Activated CD8-positive, alpha-beta memory T cell treated with anti-CD3 and anti-CD28 coated beads for 1 hour (primary cell): Measurements from ENCODE around the gene CPPED1.

ENCODE experiments used
- DNase-seq, 2 donors: peaks; one replicate each; pipeline ENCODE4 v3.0.0-alpha.2; 2020; ENCODE audit warnings: low read depth in 1 of 2; ENCODE audit errors: extremely low read depth in 1 of 2

The CPPED1 gene

DNA sequence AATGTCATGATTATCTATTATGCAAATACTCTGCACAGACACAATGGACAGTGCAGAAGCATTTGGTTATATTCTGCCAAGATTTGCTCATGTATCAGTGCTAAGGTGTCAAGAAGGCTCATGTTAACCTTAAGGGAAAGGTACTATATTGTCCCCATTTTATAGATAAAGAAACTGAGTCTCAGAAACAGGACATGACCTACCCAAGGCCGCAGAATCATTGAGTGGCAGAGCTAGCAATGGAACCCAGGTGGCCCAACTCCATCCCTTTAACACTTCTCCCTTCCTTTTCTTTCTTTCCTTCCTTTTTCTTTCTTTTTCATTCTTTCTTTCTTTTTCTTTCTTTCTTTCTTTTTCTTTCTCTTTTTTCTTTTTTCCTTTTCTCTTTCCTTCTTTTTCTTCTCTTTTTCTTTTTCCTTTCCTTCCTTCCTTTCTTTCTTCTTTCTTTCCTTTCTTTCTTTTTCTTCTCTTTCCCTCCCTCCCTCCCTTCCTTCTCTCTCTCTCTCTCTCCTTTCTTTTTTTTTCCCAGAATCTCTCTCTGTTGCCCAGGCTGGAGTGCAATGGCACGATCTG is 149.8 kb downstream of the CPPED1 start:
- DNase-seq = no peak

DNA sequence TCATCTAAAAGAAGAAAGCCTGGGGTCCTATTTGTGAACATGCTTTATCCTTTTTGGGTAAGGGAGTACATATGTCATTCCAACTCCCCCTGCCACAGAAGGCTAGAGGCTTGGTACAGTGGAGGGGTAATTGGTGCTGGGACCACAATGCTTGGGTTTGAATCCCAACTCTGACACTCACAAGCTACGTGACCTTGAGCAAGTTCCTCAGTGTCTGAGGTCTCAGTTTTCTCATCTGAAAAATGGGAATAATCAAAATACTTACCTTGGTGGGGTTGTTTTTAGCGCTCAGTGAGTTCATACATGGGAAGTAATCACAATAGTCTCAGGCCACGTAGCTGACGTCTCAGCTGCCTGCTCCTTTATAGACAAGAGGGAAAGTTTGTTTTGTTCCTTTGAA is 150.8 kb downstream of the CPPED1 start:
- DNase-seq = no peak

DNA sequence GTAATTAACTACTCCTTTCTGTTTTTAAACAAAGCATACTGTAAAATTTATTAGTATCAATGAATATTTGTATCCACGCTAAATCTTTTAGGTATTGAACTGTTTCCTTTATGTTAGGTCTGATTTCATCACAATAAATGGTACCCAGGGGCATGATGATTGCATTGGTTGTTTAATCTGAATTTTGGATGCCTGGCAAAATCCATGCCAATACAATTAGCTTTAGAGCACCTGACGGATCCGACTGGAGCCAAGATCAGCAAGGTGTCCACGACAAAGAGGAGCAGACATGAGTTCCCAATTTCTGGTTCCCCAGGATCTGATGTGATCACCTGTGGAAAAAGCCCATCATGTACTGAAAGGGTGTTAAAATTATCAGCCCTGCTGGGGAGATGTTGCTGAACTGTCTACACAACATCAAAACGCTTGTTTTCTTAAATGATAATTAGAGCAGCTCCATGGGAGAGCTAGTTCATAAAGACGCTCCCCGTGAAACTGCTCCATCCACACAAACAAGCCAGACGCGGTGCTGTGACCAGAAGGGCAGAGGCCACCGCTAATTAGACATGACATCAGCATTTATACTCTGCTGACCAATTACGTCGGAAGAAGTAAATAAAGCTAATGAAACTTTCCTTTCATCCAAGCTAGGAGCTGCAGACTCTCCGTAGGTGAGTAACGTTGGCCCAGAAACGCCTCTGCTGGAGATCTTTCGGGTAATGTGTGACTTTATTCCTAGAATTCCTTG is 151.7 kb downstream of the CPPED1 start:
- no peak for DNase-seq

DNA sequence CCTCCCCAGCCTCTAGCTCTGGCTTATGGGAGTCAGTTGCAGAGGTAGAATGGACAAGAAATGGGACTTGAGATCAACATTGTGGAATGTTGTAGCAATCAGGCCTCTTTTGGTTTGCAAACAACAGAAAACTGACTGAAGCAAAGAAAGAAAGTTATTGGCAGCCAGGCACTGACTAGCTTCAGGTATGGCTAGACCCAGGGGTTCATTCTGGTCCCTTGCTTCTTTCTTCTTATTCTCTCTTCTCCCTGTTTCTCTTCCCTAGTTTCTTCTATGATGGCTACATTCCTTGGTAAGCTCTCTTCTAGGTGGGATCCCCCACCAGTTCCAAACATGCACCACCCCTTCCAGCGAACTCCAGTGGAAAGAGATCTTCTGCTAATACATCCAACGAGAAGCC is 154.3 kb downstream of the CPPED1 start:
- DNase-seq = no peak

DNA sequence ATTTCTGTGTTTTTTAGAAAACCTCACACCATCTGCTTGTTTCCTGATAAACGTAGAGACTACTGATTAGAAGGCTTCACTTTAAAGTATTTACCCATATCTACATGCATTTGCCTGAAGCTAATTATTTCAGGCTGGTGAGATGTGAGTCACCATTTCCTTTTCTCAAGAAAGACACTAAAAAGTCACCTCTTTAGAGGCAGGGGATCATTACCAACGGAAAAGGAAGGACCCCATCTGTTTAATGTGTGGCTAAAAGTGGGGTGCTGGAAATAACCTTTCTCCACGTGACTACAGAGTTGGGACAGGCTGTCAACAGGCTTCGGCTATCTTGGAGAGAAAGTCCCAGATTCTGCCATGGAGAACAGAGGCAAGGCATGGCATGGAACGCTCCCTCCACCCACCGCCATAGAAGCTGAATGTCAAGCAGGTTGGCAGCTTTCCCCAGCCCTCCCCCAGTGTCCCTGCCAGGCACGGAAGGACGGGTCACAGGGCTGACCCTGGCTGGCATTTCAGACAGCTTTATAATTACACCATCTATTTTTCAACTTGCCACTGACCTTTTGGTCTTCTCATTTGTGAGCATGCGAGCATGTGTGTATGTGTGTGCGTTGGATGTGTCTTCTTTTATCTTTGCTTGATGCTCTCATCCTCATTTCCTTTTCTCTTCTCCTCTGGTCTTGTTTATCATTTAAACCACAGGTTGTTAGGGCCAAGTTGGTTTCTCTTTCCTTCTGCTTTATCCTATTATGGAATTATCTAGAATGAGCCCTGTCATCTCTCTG is 157.0 kb downstream of the CPPED1 start:
- DNase-seq = no peak

DNA sequence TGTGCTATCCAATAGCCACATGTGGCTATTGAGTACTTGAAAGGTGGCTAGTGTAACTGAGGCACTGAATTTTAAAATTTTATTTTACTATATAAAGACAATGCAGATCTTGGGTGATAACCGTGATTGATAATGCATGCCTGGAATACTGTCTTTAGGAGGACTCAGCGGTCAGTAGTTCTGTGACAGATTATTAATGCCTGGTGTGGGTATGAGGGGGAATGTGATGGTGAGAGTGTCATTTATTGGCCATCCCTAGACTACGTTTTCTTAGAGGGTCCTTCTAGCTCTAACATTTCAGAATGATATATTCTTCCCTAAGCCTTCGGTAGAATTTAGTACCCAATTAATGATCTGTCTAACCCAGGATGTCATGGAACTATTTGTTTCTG is 157.6 kb downstream of the CPPED1 start:
- no peak for DNase-seq

DNA sequence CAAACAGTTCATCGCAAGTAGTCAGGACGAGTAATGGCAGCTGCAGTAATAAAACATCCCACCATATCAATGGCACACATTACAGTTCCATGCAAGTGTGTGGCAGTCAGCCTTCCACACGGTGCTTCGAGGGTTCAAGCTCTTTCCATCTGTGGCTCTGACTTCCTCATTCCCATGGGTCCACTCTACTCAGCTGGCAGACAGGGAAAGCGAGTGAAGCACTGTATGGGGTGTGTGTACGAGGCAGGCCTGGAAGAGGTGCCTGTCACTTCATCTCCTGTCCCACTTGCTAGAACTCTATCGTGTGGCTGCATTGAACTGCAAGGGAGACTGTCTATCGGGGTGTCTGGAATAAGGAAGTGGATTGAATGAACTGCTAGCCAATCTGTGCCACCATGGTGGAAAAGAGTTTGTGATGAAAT is 160.6 kb downstream of the CPPED1 start:
- DNase-seq = no peak

DNA sequence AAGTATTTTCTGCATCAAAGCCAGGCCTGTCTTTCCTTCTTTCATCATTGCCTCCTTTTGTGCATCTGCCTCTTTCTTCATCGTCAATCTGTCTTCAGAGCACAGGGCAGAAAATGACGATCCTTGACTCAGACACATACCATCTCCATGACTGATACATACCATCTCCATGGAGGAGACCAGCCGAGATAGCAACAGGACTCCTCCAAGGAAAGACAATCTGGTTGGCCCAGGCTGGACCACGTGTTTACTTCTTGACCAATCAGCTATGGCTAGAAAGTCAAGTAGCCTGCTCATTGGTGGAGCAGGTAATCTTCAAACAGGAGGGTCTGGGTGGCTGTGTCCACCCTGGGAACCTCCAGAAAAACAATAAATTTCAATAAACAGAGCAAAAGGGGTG is 164.6 kb downstream of the CPPED1 start:
- DNase-seq = no peak

DNA sequence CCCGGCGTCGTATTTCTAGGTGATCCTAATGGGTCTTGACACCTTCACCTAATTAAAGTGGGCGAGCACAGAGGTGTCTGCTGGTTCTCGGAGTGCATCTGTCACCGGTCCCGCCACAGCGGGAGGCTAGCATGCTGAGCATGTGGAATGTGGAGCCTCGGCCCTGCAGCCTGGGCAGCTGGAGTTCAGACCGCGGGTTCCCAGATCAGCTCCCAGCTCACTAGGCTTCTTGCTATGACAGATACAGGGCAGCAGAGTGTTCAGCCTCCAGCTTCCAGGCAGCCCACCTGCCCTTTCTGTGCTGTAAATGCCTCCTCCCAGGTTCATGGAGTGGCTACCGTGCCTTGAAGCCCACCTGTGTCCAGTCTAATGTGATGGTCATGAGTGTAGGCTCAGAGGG is 166.7 kb downstream of the CPPED1 start:
- DNase-seq = no peak

DNA sequence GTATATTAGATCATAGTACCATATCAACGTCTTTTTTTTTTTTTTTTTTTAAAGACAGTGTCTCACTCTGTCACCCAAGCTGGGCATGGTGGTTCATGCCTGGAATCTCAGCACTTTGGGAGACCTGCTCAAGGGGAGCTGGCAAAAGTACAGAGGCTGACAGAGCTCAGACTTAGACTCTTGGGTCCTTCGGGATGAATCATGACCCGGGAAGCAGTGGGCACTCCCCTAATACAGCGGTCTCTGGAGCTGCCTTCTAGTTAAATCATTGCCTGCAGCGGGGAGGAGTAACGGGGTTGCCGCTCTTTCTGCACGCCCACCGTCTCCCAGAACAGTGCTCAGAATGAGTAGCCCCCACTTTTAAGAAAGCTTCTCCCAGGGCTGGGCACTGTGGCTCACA is 174.4 kb downstream of the CPPED1 start:
- DNase-seq = no peak

DNA sequence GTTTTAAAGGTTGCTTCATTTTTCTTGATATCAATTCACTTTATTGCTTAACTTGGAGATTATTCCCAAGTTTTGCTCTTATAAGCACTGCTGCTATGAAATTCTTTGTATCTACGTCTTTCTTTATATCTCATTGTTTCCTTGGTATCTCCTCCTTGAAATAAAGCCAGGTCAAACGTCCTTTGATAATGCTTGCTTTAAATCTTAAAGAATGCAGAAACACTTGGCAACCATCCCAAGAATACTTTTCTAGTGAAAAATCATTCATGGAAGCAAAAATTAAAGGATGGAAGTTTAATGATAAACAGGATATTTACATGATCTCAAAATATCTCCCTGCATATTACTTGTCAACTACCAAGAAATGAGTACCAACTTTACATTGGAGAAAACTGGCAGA is 175.2 kb downstream of the CPPED1 start:
- no peak for DNase-seq

DNA sequence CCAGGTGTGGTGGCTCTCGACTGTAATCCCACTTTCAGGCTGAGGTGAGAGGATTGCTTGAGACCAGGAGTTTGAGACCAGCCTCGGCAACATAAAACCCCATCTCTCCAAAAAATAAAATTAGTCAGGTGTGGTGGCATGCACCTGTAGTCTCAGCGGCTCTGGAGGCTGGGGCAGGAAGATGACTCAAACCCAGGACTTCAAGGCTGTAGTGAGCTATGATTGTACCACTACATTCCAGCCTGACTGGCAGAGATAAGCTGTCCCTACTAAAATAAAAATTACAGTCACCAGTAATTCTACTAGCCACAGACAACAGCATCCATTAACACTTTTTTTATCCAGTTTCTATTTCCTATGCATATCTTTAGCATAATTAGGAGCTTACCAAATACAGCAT is 176.3 kb downstream of the CPPED1 start:
- DNase-seq = no peak

DNA sequence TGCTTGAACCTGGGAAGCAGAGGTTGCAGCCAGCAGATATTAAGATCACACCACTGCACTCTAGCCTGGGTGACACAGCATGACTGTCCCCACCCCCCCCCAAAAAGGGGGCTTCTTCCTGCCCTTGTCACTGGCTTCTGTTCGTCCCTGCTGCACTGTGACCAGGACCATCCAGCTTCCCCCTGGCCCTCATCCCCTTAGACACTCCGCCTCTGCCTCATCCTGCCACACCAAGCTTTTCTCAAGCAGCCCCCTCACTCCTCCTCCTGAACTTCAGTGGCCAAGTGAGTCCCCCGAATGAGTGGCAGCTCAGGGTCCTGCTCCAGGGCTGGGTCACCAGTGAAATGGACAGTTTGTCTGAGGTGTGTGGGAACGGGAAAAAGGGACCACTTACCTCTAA is 177.3 kb downstream of the CPPED1 start:
- no peak for DNase-seq

DNA sequence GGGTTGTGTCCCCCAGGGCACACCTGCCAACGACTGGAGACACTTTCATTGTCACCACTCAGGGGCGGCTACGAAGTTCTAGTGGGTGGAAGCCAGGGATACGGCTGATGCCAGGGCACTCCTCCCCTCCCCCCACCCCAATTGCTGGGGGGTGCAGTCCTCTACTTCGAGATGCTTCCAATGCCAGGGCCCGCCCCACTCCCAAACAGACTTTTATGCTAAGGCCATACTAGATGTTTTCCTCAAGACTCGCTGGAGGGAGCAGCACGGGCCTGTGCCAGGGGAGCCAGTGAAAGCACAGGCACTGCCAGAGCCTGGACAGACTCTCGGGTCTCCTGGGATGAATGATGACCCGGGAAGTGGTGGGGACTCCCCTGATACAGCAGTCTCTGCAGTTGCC is 178.0 kb downstream of the CPPED1 start:
- no peak for DNase-seq

DNA sequence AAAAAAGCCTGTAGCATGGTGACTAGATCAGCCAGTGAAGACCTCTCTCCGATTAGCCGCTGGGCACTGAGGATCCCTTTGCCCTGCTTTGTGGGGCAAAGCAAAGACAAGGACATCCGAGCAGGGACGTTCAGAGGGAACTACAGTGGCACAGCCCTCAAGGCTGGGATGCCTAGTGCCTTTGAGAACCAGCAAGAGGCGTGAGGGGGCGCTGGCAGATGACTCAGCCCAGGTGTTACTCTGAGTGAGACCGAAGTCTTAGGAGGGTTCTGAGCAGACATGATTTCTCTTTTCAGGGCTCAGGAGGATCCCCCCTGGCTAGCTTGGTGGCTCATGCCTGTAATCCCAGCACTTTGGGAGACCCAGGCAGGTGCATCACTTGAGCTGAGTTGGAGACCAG is 178.6 kb downstream of the CPPED1 start:
- no peak for DNase-seq

DNA sequence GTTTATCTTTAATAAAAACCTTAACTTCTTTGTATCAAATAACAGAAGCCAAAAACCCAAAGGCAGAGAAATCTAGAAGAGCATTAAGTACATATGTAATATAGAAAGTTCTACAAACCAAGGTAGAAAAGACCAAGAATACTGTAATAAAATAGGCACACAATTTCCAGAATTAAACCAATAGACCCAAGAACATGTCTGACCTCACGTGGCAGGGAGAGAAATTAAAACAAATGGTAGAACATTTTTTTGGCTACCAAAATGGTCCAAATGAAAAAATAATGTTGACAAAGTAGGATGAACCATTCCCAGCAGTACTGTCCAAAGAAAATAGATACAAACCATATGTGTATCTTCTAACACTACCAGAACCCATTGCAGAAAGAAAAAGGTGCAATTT is 183.5 kb downstream of the CPPED1 start:
- DNase-seq = no peak

DNA sequence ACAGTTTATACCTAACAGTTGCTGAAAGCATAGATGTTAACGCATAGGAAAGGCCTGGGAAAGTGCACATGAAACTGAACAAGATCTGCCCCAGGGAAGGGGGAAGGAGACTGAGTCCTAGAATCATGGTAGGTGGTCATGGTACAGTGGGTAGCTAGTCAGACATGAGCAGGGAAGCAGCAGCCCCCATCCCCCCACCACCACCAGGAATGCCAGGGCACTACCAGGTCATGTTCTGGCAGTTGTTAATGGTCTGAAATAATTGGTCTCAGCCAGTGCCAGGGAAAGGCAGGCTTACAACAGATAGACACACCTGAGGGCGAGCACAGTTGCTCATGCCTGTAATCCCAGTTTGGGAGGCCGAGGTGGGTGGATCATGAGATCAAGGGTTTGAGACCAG is 185.2 kb downstream of the CPPED1 start:
- DNase-seq = no peak

DNA sequence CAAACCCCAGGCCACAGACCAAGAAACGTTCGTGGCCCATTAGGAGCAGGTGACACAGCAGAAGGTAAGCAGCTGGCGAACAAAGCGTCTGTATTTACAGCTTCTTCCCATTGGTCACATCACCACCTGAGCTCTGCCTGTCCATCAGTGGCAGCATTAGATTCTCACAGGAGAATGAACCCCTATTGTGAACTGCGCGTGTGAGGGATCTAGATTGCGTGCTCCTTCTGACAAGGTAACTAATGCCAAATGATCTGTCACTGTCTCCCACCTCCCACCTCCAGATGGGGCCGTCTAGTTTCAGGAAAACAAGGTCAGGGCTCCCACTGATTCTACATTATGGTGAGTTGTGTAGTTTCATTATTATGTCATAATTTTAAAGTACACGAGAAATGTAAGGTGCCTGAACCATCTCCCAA is 186.3 kb downstream of the CPPED1 start:
- no peak for DNase-seq

DNA sequence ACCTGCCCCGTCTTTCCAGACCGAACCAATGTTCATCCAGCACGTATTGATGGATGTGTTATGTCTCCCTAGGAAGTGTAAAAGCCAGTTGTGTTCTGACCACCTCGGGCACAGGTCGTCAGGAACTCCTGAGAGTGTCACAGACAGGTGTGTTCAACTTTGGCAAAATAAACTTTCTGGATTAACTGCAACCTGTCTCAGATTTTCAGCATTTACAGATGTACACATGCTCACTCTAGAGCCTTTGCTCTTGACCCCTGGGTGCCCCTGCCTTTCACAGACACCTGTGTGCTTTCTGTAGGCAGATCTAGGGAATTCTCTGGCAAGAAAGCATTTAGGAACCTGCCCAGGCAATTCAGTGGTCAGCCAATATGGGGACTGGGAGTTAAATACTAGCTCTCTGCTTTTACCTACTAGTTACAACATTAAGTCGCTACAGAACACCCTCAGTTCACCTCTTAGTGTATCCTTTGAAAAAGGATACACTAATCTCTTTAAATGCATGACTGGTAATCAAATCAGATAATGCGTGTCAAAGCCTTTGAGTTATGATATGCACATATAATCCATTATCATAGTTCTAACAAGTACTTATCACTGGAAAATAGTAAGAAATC is 188.9 kb downstream of the CPPED1 start:
- no peak for DNase-seq

DNA sequence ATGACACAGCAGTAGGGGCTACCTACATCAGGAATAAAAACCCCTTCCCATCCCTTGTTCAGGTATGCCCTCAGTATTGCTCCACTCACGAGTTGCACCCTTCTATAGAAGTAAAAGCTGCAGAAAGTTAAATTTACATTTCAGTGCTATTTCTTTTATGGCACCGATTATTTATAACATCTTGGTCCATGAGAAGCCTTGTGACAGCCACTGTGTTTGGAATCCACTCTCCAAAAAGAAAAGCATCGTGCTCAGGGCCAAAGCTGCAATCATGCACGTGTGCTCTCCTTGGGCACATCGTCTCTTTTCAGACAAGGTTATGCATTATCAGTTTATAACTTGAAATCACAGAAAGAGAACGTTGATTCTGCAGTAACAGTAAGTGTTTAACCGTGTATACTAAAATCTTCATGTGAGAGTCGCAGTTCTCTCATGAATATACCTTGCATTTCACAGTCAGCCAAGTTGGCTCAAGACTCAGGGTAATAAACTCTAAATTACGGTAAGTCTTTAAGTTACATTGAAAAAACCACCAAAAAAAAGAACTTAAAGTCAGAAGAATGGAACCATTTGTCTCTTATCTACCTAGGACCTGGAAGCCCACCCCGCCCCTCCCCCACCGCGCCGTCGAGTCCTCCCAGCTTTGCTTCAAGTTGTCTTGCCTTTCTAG is 189.6 kb downstream of the CPPED1 start:
- DNase-seq = no peak
